Endometrium (tissue), 2 donors: ENCODE data around the gene CYP26B1.

Source experiments
- FAIRE-seq: peaks from 2 replicates; lab custom pipeline; 2012; peaks lifted over from hg19 to GRCh38; lab: Jason Lieb, UNC
- donor health status: control.
- donor health status: control.

CYP26B1 gene

DNA sequence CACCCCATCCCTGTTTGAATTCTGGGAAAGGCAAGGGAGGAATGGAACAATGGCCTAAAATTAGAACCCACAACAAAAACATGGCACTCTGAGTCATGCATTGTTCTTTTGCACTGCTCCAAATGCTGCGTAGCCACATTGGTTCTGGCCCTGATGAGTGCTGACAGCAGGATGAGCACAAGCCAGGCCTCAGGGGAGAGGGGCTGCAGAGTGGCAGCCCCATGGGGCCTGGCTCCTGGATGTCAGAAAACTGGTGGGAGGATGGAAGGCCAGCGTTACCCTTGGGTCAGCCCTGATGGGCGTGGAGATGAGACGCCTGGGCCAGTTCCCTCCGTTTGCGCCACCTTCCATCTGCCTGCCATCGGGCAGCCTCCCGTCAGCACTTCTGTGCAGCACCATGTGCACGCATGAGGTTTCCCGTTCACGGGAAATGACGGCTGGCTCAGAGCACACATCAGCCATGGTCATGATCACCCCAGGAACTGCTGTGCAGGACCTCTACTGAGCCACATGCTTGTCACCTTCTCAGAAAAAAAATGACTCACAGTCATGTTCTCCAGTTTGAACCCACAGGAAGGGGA is 65.6 kb downstream of the CYP26B1 start:
- FAIRE-seq: no peak

DNA sequence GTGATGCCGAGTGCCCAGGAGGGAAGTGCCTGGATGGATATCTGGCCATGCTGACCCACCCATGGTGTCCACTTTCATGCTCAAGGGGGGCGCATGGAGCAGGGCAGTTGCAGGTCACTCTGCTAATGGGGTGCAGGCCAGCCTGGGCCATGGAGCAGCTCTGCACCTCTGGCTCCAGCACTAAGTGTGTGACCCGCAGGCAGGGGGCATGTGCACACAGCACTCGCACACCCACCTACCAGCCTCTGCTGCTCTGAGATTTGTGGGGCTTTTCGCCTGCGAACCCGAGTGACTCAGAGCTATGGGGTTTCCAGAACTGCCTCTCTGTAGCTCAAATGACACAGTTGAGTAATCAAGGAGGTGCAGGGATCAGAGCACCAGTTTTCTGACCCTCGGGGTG is 66.2 kb downstream of the CYP26B1 start:
- no peak for FAIRE-seq

- no peak for FAIRE-seq
Observed at GRCh38 chr2:72080286-72081145, 67.1 kb downstream of the CYP26B1 start.
